OCI-LY1 (cell line): Measurements from ENCODE around the gene ZNF574.

ENCODE experiments used
- H2AFZ ChIP-seq: fragments of 200-600 bp; sonication (generic), shearing (Covaris generic); 2 replicates; pipeline ENCODE4 v1.6.0; 2014; ENCODE audit warnings: antibody characterized with exemption, mild to moderate bottlenecking, low read length
- H3F3A ChIP-seq: fragments of 200-600 bp; sonication (generic), shearing (Covaris generic); 2 replicates; pipeline ENCODE4 v1.6.0; 2014; ENCODE audit warnings: mild to moderate bottlenecking, antibody characterized with exemption, low read length, moderate library complexity; ENCODE audit not compliant: insufficient read depth
- H3K27ac ChIP-seq: fragments of 200-600 bp; sonication (generic); 2 replicates; pipeline ENCODE4 v1.5.1; 2014; ENCODE audit warnings: low read length, mixed run types, mild to moderate bottlenecking, low read depth; ENCODE audit not compliant: poor library complexity, severe bottlenecking
- H3K27me3 ChIP-seq: fragments of 200-600 bp; sonication (generic); 2 replicates; pipeline ENCODE4 v1.6.0; 2014; ENCODE audit warnings: antibody characterized with exemption, mild to moderate bottlenecking, low read length, moderate library complexity; ENCODE audit not compliant: insufficient read depth
- H3K36me3 ChIP-seq: fragments of 200-600 bp; sonication (generic); 2 replicates; pipeline ENCODE4 v1.6.1; 2014; ENCODE audit warnings: mild to moderate bottlenecking, antibody characterized with exemption, low read length, moderate library complexity, mixed read lengths; ENCODE audit not compliant: insufficient read depth
- H3K4me1 ChIP-seq: fragments of 200-600 bp; sonication (generic); 2 replicates; pipeline ENCODE4 v1.5.1; 2014; ENCODE audit warnings: mild to moderate bottlenecking, low read length, moderate library complexity; ENCODE audit not compliant: insufficient read depth, severe bottlenecking
- H3K4me2 ChIP-seq: fragments of 200-600 bp; sonication (generic), shearing (Covaris generic); 2 replicates; pipeline ENCODE4 v1.6.1; 2014; ENCODE audit warnings: low read length
- H3K4me3 ChIP-seq: fragments of 200-600 bp; sonication (generic); 2 replicates; pipeline ENCODE4 v1.5.1; 2014; ENCODE audit warnings: low read length, low read depth, mild to moderate bottlenecking, mixed read lengths; ENCODE audit not compliant: poor library complexity, severe bottlenecking
- H3K79me2 ChIP-seq: fragments of 200-600 bp; shearing (Covaris generic); 2 replicates; pipeline ENCODE4 v1.6.1; 2016; ENCODE audit warnings: mixed run types, low read length, mixed read lengths; ENCODE audit not compliant: insufficient read depth
- H3K9ac ChIP-seq: fragments of 200-600 bp; sonication (generic), shearing (Covaris generic); 2 replicates; pipeline ENCODE4 v1.6.1; 2014; ENCODE audit warnings: mild to moderate bottlenecking, low read length, mixed read lengths
- H3K9me2 ChIP-seq: fragments of 200-600 bp; sonication (generic), shearing (Covaris generic); 2 replicates; pipeline ENCODE4 v1.6.1; 2014; ENCODE audit warnings: low read depth, mild to moderate bottlenecking, low read length, mixed read lengths
- H3K9me3 ChIP-seq: fragments of 200-600 bp; shearing (Covaris generic); 2 replicates; pipeline ENCODE4 v1.6.1; 2014; ENCODE audit warnings: low read length, mixed read lengths
- H4K20me1 ChIP-seq: fragments of 200-600 bp; sonication (generic), shearing (Covaris generic); 2 replicates; pipeline ENCODE4 v1.6.0; 2016; ENCODE audit warnings: mild to moderate bottlenecking, low read length; ENCODE audit not compliant: insufficient read depth
- EZH2 ChIP-seq: fragments of 200-600 bp; sonication (generic), shearing (Covaris generic); IDR thresholded peaks from 2 replicates; pipeline ENCODE4 v1.8.0; 2017; ENCODE audit warnings: borderline replicate concordance, mixed run types, mild to moderate bottlenecking, antibody characterized with exemption, low read length, moderate library complexity, mixed read lengths
- TF ChIP-seq, protein P1 (sequence below): fragments of 200-600 bp; sonication (generic), shearing (Covaris generic); IDR thresholded peaks from 2 replicates; pipeline ENCODE4 v1.5.1; 2017; ENCODE audit warnings: mild to moderate bottlenecking, antibody characterized with exemption, low read length, moderate library complexity, mixed read lengths

Gene ZNF574

DNA sequence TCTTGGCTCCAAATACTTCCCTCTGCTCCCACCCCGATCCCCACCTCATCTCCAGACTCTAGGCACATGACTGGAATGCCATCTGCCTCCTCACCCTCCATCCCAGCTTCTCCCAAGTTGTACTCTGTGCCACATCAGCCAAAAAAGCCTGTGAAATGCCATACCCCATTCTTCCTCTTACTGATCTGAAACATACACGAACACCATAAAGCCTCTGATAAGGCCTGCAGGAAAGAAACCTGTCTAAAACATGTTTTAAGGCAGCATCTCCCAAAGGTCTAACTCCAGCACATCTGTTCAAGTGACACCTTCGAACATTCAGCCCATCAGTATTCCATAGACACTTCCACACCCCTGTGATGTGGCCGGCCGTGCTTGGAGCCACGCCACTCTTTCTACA is 11.5 kb upstream of the ZNF574 start:
- H3K9ac ChIP-seq: no peak overlapping the region
- no peak overlapping the region for H2AFZ ChIP-seq
- no peak overlapping the region for H3K4me3 ChIP-seq
- H3K36me3 ChIP-seq: no peaks in the 10 kb centered on the region
- H4K20me1 ChIP-seq: no peaks in the 10 kb centered on the region
- no peaks in the 10 kb centered on the region for H3K9me2 ChIP-seq
- no peaks in the 10 kb centered on the region for H3F3A ChIP-seq
- no peaks in the 10 kb centered on the region for H3K79me2 ChIP-seq
- H3K9me3 ChIP-seq: no peaks in the 10 kb centered on the region
- H3K27me3 ChIP-seq: no peaks in the 10 kb centered on the region
- no peak for TF ChIP-seq EZH2
- TF ChIP-seq, protein P1, sequence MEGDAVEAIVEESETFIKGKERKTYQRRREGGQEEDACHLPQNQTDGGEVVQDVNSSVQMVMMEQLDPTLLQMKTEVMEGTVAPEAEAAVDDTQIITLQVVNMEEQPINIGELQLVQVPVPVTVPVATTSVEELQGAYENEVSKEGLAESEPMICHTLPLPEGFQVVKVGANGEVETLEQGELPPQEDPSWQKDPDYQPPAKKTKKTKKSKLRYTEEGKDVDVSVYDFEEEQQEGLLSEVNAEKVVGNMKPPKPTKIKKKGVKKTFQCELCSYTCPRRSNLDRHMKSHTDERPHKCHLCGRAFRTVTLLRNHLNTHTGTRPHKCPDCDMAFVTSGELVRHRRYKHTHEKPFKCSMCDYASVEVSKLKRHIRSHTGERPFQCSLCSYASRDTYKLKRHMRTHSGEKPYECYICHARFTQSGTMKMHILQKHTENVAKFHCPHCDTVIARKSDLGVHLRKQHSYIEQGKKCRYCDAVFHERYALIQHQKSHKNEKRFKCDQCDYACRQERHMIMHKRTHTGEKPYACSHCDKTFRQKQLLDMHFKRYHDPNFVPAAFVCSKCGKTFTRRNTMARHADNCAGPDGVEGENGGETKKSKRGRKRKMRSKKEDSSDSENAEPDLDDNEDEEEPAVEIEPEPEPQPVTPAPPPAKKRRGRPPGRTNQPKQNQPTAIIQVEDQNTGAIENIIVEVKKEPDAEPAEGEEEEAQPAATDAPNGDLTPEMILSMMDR: no peak
- no peaks in the 10 kb centered on the region for H3K4me1 ChIP-seq
- no peak overlapping the region for H3K27ac ChIP-seq
- no peak overlapping the region for H3K4me2 ChIP-seq

DNA sequence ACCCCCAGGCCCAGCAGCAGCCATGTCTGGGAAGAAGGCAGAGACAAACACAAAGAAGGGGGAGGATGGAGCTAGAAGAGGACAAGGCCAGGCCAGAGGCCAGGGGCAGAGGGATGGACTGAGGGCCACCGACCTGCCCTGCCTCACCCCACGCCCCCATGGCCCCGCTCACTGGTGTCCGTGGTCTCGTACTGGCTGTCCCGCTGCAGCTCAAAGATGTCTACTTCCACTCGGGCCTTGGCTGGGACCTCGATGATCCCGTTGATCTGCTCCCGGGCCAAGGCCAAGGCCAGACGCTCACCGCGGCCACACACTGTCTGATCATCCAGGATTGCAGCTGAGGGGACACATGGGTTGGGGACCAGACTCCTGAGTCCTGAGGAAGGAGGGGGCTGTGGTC is 10.9 kb upstream of the ZNF574 start:
- TF ChIP-seq, protein P1: no peak
- TF ChIP-seq EZH2: no peak

DNA sequence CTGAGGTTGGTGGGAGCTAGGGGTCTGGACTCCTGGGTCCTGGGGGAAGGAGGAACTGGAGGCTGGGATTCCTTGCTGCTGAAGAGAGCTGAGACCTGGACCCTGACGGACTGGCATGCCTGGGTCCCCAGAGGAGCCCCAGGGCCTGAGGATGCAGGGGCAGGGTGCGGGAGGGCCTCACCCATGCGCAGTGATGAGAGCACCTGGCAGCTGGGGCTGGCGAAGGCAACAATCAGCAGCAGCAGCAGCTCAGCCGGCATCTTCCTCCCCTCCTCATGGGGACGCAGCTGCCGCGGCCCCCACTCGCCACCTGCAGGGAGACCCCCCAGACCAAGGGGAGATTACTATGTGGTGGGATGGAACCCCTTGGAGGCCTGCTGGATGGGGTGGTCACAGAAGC is 10.5 kb upstream of the ZNF574 start:
- no peak for TF ChIP-seq EZH2
- TF ChIP-seq, protein P1: no peak
- no peaks in the 10 kb centered on the region for H3K36me3 ChIP-seq
- H3K9ac ChIP-seq: no peak overlapping the region
- no peaks in the 10 kb centered on the region for H3K27me3 ChIP-seq
- no peak overlapping the region for H3K4me2 ChIP-seq
- no peaks in the 10 kb centered on the region for H3K79me2 ChIP-seq
- H3K9me3 ChIP-seq: no peaks in the 10 kb centered on the region
- H4K20me1 ChIP-seq: no peaks in the 10 kb centered on the region
- no peak overlapping the region for H3K4me3 ChIP-seq
- no peaks in the 10 kb centered on the region for H3F3A ChIP-seq
- H3K27ac ChIP-seq: no peak overlapping the region
- no peaks in the 10 kb centered on the region for H3K4me1 ChIP-seq
- no peaks in the 10 kb centered on the region for H3K9me2 ChIP-seq
- no peak overlapping the region for H2AFZ ChIP-seq

More for the DNA sequence above, 10.9 kb upstream of the ZNF574 start:
- no peaks in the 10 kb centered on the region for H3K9me3 ChIP-seq
- H2AFZ ChIP-seq: no peak overlapping the region
- H3K9me2 ChIP-seq: no peaks in the 10 kb centered on the region
- H3K4me1 ChIP-seq: no peaks in the 10 kb centered on the region
- no peaks in the 10 kb centered on the region for H3K79me2 ChIP-seq
- no peaks in the 10 kb centered on the region for H3K27me3 ChIP-seq
- H3K4me2 ChIP-seq: no peak overlapping the region
- no peaks in the 10 kb centered on the region for H3K36me3 ChIP-seq
- no peaks in the 10 kb centered on the region for H3F3A ChIP-seq
- no peak overlapping the region for H3K4me3 ChIP-seq
- no peak overlapping the region for H3K9ac ChIP-seq
- H4K20me1 ChIP-seq: no peaks in the 10 kb centered on the region
- no peak overlapping the region for H3K27ac ChIP-seq
